Measurements from ENCODE around the gene SSR1.
"Not testable (repeated sequence)": the region's sequence is repeated elsewhere in the genome, so short reads cannot be mapped to it uniquely, and the experiment has no call there.

The SSR1 gene

DNA sequence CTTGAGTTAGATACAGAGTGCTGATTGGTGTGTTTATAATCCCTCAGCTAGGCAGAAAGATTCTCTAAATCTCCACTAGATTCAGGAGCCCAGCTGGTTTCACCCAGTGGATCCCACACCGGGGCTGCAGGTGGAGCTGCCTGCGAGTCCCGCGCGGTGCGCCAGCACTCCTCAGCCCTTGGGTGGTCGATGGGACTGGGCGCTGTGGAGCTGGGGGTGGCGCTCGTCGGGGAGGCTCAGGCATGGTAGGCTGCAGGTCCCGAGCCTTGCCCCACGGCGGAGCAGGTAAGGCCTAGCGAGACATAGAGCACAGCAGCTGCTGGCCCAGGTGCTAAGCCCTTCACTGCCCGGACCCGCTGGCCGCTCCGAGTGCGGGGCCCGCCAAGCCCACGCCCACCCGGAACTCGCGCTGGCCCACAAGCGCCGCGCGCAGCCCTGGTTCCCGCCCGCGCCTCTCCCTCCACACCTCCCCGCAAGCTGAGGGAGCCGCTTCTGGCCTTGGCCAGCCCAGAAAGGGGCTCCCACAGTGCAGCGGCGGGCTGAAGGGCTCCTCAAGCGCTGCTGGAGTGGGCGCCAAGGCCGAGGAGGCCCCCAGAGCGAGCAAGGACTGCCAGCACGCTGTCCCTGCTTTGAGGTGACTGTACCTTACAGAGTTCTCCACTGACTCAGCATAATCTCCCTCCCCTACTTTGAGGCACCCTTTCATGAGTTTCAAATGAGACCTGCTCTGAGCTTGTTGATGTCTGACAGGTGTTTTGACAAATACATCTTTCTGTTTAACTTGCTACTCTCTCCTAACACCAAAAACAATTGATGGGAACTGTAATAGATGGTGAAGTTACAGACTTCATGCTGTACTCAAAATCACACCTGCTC lies 3.9 kb upstream of the SSR1 start:
- no peak for DNase-seq

DNA sequence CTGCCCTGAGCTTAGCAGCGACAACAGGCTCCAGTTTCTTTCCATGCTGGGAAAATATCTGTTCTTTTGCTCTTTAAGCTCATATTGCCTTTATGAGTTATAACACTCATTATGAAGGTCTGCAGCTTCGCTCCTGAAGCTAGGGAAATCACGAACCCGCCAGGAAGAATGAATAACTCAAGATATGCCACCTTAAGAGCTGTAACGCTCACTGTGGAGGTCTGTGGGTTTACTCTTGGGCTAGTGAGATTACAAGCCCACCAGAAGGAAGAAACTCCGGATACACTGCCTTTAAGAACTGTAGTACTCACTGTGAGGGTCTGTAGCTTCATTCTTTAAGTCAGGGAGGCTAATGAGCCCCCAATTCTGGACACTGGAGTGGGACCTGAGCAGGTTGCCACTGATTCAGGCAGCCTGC lies 3.0 kb upstream of the SSR1 start:
- DNase-seq: no peak

DNA sequence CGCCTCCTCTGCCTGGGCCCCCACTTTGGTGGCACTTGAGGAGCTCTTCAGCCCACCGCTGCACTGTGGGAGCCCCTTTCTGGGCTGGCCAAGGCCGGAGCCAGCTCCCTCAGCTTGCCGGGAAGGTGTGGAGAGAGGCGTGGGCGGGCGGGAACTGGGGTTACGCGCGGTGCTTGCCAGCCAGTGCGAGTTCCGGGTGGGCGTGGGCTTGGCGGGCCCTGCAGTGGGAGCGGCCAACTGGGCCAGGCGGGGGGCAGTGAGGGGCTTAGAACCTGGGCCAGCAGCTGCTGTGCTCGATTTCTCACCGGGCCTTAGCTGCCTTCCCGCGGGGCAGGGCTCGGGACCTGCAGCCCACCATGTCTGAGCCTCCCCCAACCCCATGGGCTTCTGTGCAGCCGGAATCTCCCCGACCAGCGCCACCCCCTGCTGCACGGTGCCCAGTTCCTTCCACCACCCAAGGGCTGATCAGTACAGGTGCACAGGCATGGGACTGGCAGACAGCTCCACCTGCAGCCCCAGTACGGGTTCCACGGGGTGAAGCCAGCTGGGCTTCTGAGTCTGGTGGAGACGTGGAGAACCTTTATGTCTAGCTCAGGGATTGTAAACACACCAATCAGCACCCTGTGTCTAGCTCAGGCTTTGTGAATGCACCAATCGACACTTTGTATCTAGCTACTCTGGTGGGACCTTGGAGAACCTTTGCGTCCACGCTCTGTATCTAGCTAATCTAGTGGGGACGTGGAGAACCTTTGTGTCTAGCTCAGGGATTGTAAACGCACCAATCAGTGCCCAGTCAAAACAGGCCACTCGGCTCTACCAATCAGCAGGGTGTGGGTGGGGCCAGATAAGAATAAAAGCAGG lies 2.3 kb upstream of the SSR1 start:
- not testable (repeated sequence) for DNase-seq

GRCh38 chr6:7314414-7314813 lies 1.4 kb upstream of the SSR1 start:
- no peak for DNase-seq

- no peak for DNase-seq
Observed at GRCh38 chr6:7313505-7314165, 636 bp upstream of the SSR1 start.

DNA sequence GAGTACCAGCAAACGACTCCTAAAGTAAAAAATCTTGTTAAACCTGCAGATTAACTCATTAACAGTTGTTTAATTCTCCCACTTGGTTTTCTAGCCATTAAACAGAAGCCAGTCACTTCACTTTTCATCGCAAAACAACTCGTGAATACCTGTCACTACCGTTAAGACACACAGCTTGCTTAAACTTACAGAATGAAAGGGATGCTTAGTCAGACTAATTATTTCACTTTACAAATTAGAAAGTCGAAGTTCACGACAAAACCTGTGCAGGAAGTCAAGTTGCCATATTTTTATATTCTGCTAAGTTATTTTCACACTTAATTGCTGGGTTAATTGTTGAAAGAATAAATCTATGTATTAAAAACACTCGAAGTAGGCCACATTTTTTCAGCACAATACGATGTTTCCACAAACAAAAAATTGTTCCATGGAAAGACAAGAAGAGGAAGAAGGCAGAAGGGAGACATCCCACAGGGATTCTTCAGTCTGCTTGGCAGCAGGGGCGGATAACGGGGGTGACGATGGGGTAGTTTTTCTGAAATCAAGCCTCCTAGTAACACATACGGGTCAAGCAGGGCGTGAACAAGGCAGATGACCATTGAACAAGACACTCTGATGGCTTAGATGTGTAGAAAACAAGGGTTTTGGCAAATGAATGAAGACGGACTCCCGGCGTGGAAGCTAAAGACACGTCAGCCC lies 933 bp downstream of the SSR1 start:
- DNase-seq: peak; percentile 81

DNA sequence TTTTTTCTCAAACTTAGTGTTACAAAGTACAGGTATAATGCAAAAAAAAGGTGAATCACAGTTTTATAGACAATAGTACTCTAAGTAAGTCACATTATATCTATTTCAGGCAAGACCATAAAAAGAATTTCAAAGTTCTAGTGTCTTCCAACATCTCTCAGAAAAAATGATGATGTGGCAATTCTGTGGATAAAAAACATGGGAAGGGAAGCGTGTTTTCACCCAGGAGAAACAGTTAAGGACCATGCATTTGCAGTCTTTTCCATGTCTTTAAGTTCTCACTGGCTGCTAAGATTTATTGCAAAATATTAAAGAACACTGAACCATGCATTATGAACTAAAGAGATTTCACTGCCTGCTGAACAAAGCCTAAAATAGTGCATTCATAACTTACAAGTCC lies 1.8 kb downstream of the SSR1 start:
- peak; percentile 11 for DNase-seq

DNA sequence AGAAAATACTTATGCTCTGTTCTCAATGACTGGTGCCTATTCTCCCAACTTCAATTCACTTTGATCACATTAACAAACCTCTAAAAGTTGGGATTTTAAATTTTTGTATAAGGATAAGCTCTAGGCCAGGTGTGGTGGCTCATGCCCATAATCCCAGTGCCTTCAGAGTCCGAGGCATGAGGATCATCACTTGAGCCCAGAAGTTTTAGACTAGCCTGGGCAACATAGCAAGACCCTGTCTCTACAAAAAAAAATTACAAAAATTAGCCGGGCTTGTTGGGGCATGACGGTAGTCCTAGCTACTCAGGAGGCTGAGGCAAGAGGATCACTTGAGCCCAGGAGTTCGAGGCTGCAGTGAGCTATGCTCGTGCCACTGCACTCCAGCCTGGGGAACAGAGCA lies 3.9 kb downstream of the SSR1 start:
- DNase-seq: no peak

DNA sequence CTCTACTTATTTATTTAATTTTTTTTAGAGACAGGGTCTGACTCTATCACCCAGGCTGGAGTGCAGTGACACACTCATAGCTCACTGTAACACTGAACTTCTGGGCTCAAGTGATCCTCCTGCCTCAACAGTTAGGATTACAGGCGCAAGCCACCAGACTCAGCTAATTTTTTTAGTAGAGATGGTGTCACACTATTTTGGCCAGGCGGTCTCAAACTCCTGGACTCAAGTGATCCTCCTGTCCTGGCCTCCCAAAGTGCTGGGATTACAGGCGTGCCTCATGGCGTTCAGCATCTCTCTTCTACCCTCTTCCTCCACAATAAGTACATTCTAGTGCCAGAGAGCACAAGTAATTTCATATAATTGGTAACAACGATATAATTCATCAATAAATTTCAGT lies 5.5 kb downstream of the SSR1 start:
- no peak for DNase-seq

DNA sequence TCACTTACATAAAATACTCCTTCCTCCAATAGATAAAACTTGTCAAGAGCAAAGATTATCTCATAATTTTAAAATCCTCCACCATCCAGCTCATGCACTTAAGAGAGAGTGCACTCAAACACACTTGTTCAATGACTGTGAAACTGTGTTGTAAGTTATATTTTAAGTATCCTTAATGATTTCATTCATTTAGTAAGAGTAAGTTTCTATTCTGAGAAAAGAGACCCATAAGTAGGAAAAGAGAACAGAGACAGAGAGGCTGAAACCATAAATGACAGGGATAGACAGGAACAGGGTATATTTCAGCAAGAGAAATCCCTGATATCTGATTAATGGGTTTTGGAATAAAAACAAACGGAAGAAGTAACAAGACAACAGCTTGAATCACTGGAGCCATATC lies 8.2 kb downstream of the SSR1 start:
- DNase-seq: no peak

DNA sequence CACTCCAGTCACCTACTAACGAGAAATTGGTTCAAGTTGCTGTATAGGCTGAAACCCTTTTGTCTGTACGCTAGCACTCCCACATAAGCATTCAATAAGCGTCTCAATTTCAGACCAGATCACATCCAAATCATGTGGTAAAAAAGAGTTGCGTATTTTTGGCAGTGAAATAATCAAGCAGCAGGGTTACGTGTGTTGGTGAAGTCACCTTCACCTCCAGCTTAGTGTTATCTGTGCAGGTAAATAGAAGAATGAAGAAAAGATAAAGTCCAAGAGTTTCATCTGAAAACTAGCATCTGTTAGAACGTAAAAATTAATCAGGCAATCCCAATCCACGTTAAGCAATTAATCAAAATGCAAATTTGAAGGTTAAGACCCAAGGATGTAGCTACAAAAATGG lies 11.3 kb downstream of the SSR1 start:
- DNase-seq: no peak

- DNase-seq: no peak
Observed at GRCh38 chr6:7300926-7301325, 12.1 kb downstream of the SSR1 start.

DNA sequence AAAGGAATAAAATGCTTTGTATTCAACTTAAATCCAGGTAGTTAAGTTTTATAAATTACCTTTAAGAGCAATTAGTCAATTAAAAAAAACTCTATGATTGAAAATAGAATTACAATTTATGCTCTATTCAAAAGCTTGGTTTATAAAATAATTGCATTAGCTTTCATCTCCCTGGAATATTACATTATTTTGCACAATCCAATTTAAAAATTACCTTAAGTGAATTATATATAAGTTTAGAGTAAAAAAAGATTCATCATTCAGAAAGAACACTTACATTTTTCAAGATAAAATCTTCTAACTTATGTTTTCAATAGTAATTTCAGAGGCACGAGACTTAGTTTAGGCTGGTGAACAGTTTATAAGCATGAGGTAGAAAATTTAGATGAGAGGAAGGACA lies 14.9 kb downstream of the SSR1 start:
- DNase-seq: no peak

DNA sequence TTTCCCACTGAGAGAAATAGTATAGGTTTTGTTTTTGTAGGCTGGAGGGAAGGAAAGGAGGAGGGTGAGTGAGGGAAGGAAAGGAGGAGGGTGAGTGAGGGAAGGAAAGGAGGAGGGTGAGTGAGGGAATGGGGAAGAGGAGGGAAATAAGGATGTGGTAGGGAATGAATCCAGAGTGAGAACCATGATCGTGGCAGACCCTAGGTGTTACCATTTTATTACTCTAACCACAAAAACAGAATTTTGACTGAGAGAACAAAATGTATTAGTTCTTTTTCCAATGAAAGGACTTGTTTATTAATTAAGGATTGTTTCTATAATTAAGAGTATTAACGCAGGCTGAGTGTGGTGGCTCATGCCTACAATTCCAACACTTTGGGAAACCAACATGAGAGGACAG lies 16.4 kb downstream of the SSR1 start:
- DNase-seq: no peak

- no peak for DNase-seq
Observed at GRCh38 chr6:7295916-7296315, 17.1 kb downstream of the SSR1 start.

GRCh38 chr6:7292596-7293255 lies 20.3 kb downstream of the SSR1 start:
- no peak for DNase-seq

- no peak for DNase-seq
Observed at GRCh38 chr6:7290079-7290478, 22.9 kb downstream of the SSR1 start.

- DNase-seq: no peak
Observed at GRCh38 chr6:7285416-7285815, 27.6 kb downstream of the SSR1 start.

- no peak for DNase-seq
Observed at GRCh38 chr6:7283676-7284075, 29.3 kb downstream of the SSR1 start.

DNA sequence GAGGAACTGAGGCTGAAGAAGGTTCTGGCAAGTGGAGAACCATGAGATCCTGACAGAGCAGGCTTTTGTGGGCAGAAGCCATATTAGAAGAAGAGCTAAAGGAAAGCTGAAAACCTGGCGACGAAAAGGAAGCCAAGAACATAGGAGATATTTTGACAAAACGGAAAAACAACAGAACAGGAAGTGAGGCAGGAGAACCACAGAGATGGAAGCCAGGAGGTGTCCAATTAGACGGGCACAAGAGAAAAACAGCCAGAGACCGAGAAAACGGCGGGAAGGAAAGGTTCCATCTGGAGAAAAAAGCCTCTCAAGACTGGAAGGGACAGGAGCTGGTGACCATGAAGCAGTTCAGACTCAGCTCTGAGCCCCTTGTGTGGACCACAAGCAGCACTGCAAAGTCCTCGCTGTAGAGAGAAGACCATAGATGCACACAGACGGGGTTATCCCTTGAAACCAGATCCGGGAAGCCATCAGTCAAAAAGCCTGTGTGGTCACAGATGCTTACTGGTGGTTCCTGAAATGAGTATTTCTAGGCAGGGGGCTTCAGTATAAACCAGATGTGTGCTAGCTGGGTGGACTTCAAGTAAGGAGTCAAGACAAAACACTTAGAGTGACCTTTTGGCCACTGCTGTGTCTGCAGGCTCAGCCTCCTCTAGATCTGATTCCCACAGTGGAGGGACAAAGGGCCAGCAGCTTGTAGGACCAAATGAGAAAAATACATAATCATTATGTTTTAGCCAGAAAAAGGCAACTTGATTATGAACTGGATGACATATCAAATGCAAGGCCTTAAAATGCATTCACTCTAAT lies 30.7 kb downstream of the SSR1 start:
- no peak for DNase-seq

DNA sequence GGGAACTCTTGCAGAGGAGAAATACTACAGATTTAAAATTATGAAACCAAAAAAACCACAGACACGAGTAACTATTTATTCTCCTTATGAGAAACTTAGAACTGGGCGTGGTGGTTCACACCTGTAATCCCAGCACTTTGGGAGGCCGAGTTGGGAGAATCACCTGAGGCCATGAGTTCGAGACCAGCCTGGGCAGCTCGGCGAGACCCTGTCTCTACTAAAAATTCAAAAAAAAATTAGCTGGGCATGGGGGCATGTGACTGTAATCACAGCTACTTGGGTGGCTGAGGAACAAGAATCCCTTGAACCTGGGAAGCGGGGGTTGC lies 36.8 kb downstream of the SSR1 start:
- no peak for DNase-seq

DNA sequence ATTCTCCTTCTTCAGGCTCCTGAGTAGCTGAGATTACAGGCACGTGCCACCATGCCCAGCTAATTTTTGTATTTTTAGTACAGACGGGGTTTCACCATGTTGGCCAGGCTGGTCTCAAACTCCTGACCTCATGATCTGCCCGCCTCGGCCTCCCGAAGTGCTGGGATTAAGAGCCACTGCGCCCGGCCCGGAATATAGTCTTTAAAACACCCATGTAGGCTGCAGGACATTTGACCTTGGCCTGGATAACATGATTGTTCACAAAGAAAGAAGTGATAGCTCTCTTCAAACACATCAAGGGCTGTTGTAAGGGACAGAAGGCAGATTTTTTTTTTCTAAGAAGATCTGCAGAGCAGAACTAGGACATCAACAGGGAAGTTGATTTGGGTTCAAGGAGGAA lies 38.5 kb downstream of the SSR1 start:
- DNase-seq: not testable (repeated sequence)

All from eye (tissue), 1 donor.